ENCODE measurements around the gene ASB18. TPM values are rescaled to one million over a fixed set of nuclear protein-coding genes. Genes with fewer than 3 reads are reported as not detected.

Gene ASB18
- total RNA-seq, 1 donor from 2014 or later: 2.2 TPM

Other genes starting within 250 kb of the ASB18 start
- 6.7 TPM for gene GBX2, start 96.0 kb downstream of the ASB18 start, total RNA-seq (ENCODE audit: insufficient read depth, low replicate concordance)